Thyroid gland (tissue), 4 donors: ENCODE results near the gene MTHFD1.

Experiments used
- POLR2A ChIP-seq, 2 donors: fragments of 450-650 bp; IDR thresholded peaks; one replicate each; pipeline ENCODE4 v1.6.1; 2017; ENCODE audit warnings: antibody characterized with exemption in 2 of 2, mild to moderate bottlenecking in 2 of 2, moderate library complexity in 1 of 2
- TF ChIP-seq, protein P1 (sequence below), 6 experiments: fragments of 200-600 bp in 3 of 6; fragments of 450-650 bp in 3 of 6; sonication (generic) in 3 of 6; IDR thresholded peaks; one replicate each; pipeline ENCODE4 v1.5.1; 2016 to 2019; ENCODE audit warnings: antibody characterized with exemption in 6 of 6, mild to moderate bottlenecking in 2 of 6, inconsistent platforms in 1 of 6, moderate library complexity in 1 of 6

DNA sequence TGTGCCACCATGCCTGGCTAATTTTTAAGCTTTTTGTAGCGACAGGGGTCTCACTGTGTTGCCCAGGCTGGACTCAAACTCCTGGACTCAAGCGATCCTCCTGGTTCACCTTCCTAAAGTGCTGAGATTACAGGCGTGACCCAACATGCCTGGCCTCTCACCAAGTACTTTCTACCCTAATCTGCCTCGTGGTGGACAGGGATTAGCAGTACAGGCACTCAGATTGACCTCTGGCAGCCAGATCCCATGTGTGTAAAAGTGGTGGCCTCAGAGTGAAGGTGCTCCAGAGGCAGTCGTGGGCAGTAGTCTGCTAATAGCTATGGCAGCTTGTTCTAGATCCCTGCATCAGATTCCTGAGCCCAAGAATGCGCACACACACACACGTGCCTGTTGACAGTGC, 30.9 kb downstream of the MTHFD1 start:
- TF ChIP-seq, protein P1, sequence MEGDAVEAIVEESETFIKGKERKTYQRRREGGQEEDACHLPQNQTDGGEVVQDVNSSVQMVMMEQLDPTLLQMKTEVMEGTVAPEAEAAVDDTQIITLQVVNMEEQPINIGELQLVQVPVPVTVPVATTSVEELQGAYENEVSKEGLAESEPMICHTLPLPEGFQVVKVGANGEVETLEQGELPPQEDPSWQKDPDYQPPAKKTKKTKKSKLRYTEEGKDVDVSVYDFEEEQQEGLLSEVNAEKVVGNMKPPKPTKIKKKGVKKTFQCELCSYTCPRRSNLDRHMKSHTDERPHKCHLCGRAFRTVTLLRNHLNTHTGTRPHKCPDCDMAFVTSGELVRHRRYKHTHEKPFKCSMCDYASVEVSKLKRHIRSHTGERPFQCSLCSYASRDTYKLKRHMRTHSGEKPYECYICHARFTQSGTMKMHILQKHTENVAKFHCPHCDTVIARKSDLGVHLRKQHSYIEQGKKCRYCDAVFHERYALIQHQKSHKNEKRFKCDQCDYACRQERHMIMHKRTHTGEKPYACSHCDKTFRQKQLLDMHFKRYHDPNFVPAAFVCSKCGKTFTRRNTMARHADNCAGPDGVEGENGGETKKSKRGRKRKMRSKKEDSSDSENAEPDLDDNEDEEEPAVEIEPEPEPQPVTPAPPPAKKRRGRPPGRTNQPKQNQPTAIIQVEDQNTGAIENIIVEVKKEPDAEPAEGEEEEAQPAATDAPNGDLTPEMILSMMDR (IDR thresholded peaks at IDR 0.05): no peak
- no peak for TF ChIP-seq POLR2A (IDR thresholded peaks at IDR 0.05)
